Parathyroid adenoma (tissue), 2 donors: ENCODE data around the gene FBXL20.

ENCODE experiments used
- H2AFZ ChIP-seq: fragments of 300-600 bp; sonication (generic); one replicate; pipeline ENCODE4 v1.7.0; 2017; ENCODE audit warnings: antibody characterized with exemption, mild to moderate bottlenecking
- H3K27ac ChIP-seq: fragments of 300-600 bp; sonication (generic); one replicate; pipeline ENCODE4 v1.7.0; 2017
- H3K27me3 ChIP-seq: fragments of 300-600 bp; sonication (generic); one replicate; pipeline ENCODE4 v1.7.0; 2017; ENCODE audit warnings: low read length; ENCODE audit not compliant: control insufficient read depth, insufficient read depth
- H3K36me3 ChIP-seq: fragments of 300-600 bp; sonication (generic); one replicate; pipeline ENCODE4 v1.7.0; 2017; ENCODE audit warnings: low read length; ENCODE audit not compliant: control insufficient read depth, insufficient read depth
- H3K4me1 ChIP-seq: fragments of 300-600 bp; sonication (generic); one replicate; pipeline ENCODE4 v1.7.0; 2017; ENCODE audit warnings: control low read depth
- H3K4me2 ChIP-seq: fragments of 300-600 bp; sonication (generic); one replicate; pipeline ENCODE4 v1.7.0; 2017; ENCODE audit warnings: low read length
- H3K4me3 ChIP-seq: fragments of 300-600 bp; sonication (generic); one replicate; pipeline ENCODE4 v1.7.0; 2017; ENCODE audit warnings: low read depth, low read length
- H3K79me2 ChIP-seq: fragments of 300-600 bp; sonication (generic); one replicate; pipeline ENCODE4 v1.7.0; 2017; ENCODE audit warnings: control low read depth
- H3K9ac ChIP-seq: fragments of 300-600 bp; sonication (generic); one replicate; pipeline ENCODE4 v1.7.0; 2017; ENCODE audit warnings: mild to moderate bottlenecking
- H3K9me3 ChIP-seq: fragments of 300-600 bp; sonication (generic); one replicate; pipeline ENCODE4 v1.7.0; 2017; ENCODE audit warnings: low read length; ENCODE audit not compliant: control insufficient read depth
- TF ChIP-seq, protein P1 (sequence below): fragments of 300-600 bp; sonication (generic); IDR thresholded peaks from one replicate; pipeline ENCODE4 v1.7.0; 2017; ENCODE audit warnings: antibody characterized with exemption, mild to moderate bottlenecking
- donor health status: primary hyperparathyroidism.

FBXL20 gene

DNA sequence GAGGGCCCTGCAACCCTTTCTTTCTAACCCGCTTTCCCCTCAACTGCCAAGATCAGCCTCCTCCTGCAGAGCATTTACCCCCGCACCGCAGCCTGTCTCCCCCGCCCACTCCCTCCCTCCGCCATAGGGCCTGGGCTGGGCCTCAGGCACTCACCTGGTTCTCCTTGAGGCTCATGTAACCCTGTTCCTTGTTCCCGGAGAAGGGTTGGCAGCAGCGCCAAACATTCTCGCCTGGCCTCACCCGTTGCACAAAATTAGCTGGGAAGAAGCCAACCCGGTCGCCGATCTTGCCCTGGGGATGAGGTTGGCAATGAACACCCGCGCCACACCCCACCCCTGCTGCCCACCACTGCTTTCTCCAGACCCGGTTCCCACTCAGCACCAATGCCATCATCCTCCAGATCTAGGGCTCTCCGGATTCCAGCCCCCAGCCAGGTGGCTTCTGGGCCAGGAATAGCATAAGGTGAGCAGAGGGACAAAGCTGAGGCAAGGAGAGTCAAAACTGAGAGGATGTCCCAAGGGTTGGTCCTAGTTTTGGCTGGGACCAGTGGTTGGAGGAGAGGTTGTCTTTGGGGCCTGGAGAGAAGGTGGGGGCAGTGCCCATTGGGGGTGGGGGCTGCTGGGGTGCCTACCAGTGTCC lies 188.5 kb downstream of the FBXL20 start:
- no peaks in the 10 kb centered on the region for H3K36me3 ChIP-seq
- no peak overlapping the region for H3K4me2 ChIP-seq
- no peak overlapping the region for H3K27ac ChIP-seq
- no peaks in the 10 kb centered on the region for H3K79me2 ChIP-seq
- no peak overlapping the region for H3K9ac ChIP-seq
- no peak overlapping the region for H3K4me3 ChIP-seq
- H3K4me1 ChIP-seq, result peaks cover 9% of the 10 kb centered on the region
- no peaks in the 10 kb centered on the region for H3K9me3 ChIP-seq
- H2AFZ ChIP-seq, result peak overlapping the region; percentile 1
- TF ChIP-seq, protein P1, sequence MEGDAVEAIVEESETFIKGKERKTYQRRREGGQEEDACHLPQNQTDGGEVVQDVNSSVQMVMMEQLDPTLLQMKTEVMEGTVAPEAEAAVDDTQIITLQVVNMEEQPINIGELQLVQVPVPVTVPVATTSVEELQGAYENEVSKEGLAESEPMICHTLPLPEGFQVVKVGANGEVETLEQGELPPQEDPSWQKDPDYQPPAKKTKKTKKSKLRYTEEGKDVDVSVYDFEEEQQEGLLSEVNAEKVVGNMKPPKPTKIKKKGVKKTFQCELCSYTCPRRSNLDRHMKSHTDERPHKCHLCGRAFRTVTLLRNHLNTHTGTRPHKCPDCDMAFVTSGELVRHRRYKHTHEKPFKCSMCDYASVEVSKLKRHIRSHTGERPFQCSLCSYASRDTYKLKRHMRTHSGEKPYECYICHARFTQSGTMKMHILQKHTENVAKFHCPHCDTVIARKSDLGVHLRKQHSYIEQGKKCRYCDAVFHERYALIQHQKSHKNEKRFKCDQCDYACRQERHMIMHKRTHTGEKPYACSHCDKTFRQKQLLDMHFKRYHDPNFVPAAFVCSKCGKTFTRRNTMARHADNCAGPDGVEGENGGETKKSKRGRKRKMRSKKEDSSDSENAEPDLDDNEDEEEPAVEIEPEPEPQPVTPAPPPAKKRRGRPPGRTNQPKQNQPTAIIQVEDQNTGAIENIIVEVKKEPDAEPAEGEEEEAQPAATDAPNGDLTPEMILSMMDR, result no peak
- H3K27me3 ChIP-seq, result no peaks in the 10 kb centered on the region

DNA sequence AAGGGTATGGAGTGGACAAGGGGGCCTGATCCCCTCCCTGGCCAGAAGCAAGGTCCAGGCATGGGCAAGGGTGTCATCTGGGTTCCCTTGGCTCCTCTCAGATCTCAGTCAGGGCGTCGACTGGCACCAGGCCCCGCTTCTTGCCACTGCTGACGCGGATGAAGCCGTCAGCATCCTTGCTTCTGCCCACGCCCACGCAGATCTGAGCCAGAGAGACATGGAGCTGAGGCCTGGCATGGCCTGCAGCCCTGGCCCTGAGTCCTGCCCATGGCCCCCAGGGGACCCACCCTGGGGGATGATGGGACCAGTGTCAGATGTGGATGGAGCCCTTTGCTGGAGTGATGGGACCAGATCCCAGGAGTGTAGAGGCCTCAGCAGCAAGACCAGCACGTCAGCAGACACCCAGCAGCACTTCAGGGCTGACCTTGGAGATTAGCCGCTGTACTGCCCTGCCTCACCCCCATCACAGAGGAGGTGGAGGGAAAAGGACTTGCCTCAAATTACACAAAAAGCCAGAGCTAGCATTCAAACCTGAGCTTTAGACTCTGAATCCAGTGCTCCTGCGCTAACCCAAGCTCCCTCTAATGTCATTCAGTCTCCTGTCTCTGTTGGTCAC lies 189.1 kb downstream of the FBXL20 start:
- peaks cover 9% of the 10 kb centered on the region for H3K4me1 ChIP-seq
- no peak overlapping the region for H3K9ac ChIP-seq
- H3K79me2 ChIP-seq, result no peaks in the 10 kb centered on the region
- H3K9me3 ChIP-seq, result no peaks in the 10 kb centered on the region
- H3K27ac ChIP-seq, result no peak overlapping the region
- TF ChIP-seq, protein P1, result no peak
- H3K4me3 ChIP-seq, result no peak overlapping the region
- no peaks in the 10 kb centered on the region for H3K27me3 ChIP-seq
- H3K36me3 ChIP-seq, result no peaks in the 10 kb centered on the region
- no peak overlapping the region for H3K4me2 ChIP-seq
- H2AFZ ChIP-seq, result no peak overlapping the region

DNA sequence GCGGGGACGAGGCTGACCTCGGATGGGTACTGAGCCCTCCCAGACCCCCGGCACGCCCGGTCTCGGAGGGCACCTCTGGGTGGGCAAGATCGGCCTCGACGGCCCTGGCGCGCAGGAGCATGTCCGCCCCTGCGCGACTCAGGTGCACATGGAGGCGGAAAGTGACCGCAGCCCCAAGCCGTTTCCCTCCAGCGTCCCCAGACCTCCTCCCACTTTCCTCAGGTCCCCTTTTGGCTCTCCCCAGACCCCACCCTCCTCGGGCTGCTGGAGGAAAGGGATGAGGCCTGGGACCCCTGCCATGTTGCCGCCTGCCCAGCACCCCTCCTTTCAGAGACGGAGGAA lies 191.4 kb downstream of the FBXL20 start:
- TF ChIP-seq, protein P1, result no peak
- H3K9ac ChIP-seq, result no peak overlapping the region
- H3K4me3 ChIP-seq, result peak overlapping the region; percentile 12

DNA sequence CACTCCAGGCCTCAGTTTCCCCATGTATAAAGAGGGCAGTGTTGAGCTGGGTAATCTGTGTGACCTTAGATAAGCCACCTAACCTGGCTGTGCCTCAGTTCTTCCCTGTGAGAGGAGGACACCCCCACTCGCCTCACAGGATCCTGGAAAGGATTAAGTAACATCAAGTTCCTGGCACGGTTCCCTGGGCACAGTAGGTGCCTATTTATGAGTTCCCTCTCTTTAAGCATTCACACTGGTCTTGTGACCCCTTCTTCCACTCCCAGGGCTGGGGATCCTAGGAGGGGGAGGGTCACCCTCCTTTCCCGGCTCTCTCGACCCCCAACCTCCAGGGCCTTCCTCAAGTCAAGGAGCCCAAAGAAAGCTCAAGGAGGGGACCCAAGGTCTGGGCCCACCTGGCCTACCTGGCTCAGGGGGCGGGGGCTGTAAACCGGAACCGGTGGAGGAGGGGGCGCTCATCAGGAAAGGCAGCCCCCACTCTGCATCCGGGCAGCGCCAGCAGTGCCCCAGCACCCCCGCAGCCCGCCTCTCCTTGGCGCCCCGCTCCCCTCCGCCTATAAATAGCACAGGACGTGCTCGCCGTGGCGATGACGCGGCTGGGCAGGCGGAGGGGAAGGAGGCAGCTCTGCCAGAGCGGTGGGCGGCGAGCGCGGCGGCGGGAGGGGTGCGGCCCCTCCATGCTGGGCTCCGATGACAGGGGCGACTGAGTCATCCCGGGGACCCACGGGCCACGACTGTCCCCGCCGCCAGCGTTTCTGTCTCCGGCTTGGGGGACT lies 191.9 kb downstream of the FBXL20 start:
- H3K4me2 ChIP-seq, result peak overlapping the region; percentile 60
- H3K4me3 ChIP-seq, result peak overlapping the region; percentile 12
- H2AFZ ChIP-seq, result peak overlapping the region; percentile 86
- no peaks in the 10 kb centered on the region for H3K9me3 ChIP-seq
- TF ChIP-seq, protein P1, result no peak
- H3K27ac ChIP-seq, result no peak overlapping the region
- no peaks in the 10 kb centered on the region for H3K27me3 ChIP-seq
- H3K9ac ChIP-seq, result no peak overlapping the region
- peaks cover 9% of the 10 kb centered on the region for H3K4me1 ChIP-seq
- H3K36me3 ChIP-seq, result no peaks in the 10 kb centered on the region
- H3K79me2 ChIP-seq, result no peaks in the 10 kb centered on the region

More for the DNA sequence above, 191.4 kb downstream of the FBXL20 start:
- H3K27ac ChIP-seq, result no peak overlapping the region
- H2AFZ ChIP-seq, result peak overlapping the region; percentile 86
- H3K79me2 ChIP-seq, result no peaks in the 10 kb centered on the region
- H3K4me2 ChIP-seq, result peak overlapping the region; percentile 60
- no peaks in the 10 kb centered on the region for H3K27me3 ChIP-seq
- no peaks in the 10 kb centered on the region for H3K9me3 ChIP-seq
- H3K36me3 ChIP-seq, result no peaks in the 10 kb centered on the region
- peaks cover 9% of the 10 kb centered on the region for H3K4me1 ChIP-seq
